Gastrocnemius medialis (tissue), 4 donors: Measurements from ENCODE around the gene NELFA. TPM values are rescaled to one million over a fixed set of nuclear protein-coding genes. Genes with fewer than 3 reads are reported as not detected.

Experiments used
- ATAC-seq, 2 donors: fragments of 150-250 bp; one replicate each; pipeline ENCODE4 v1.9.1; 2016
- DNase-seq, 2 donors: peaks; one replicate each; pipeline ENCODE4 v3.0.0-alpha.2; 2019
- H3K27ac ChIP-seq, 4 donors: fragments of 200-600 bp; sonication (generic); 1 replicate in 1 of 4; 2 replicates in 3 of 4; pipeline ENCODE4 v1.5.1; 2016 to 2018; ENCODE audit warnings: mild to moderate bottlenecking in 2 of 4, moderate library complexity in 1 of 4
- H3K27me3 ChIP-seq, 3 donors: fragments of 200-600 bp; sonication (generic) in 2 of 3; 1 replicate in 1 of 3; 2 replicates in 2 of 3; pipeline versions ENCODE4 v1.5.1 to v1.6.0; 2016 to 2019; ENCODE audit warnings: mild to moderate bottlenecking in 1 of 3, moderate library complexity in 1 of 3
- H3K36me3 ChIP-seq, 2 donors: fragments of 200-600 bp; sonication (generic) in 1 of 2; one replicate each; pipeline ENCODE4 v1.5.1; 2017 to 2018
- H3K4me1 ChIP-seq, 2 donors: fragments of 200-600 bp; sonication (generic) in 1 of 2; one replicate each; pipeline ENCODE4 v1.5.1; 2016 to 2017; ENCODE audit warnings: mild to moderate bottlenecking in 2 of 2
- H3K4me3 ChIP-seq, 4 donors: fragments of 200-600 bp; sonication (generic) in 3 of 4; 1 replicate in 1 of 4; 2 replicates in 3 of 4; pipeline ENCODE4 v1.5.1; 2016 to 2019; ENCODE audit warnings: mild to moderate bottlenecking in 2 of 4
- H3K9me3 ChIP-seq, 3 donors: fragments of 200-600 bp; sonication (generic) in 2 of 3; 1 replicate in 1 of 3; 2 replicates in 2 of 3; pipeline ENCODE4 v1.5.1; 2016 to 2019
- POLR2A ChIP-seq, 2 donors: fragments of 450-650 bp; IDR thresholded peaks; one replicate each; pipeline ENCODE4 v1.6.1; 2017; ENCODE audit warnings: antibody characterized with exemption in 2 of 2, mild to moderate bottlenecking in 2 of 2, moderate library complexity in 2 of 2
- in situ Hi-C, 4 donors: fragments of 200-750 bp; cut with MboI; loops; one replicate each; pipeline versions ENCODE4 v1.15.0 to v1.8.0; 2017; ENCODE audit warnings: low sequenced_read_pairs in 4 of 4
- intact Hi-C: fragments of 100-400 bp; cut with DNase I; formaldehyde crosslinking; loops from one replicate; pipeline ENCODE4 v1.15.1; 2023; ENCODE audit warnings: low total_unique reads
- total RNA-seq, 4 donors: library from RNA; depleted of rRNA; stranded (reverse); fragments of >200 nt; gene quantifications; one replicate each; pipeline versions ENCODE4 v1.1.0 to v1.2.3, GENCODE V29; 2016
- TF ChIP-seq, protein P1 (sequence below), 5 experiments: fragments of 450-650 bp in 3 of 5; fragments of 200-600 bp in 2 of 5; sonication (generic) in 2 of 5; IDR thresholded peaks in 4 of 5; conservative IDR thresholded peaks in 1 of 5; 1 replicate in 4 of 5; 2 replicates in 1 of 5; pipeline ENCODE4 v1.5.1; 2016 to 2019; ENCODE audit warnings: antibody characterized with exemption in 5 of 5, mild to moderate bottlenecking in 3 of 5, moderate library complexity in 3 of 5

The NELFA gene
- total RNA-seq, 4 donors from 2014 or later = 8.1 to 21.1 (median 15.9) TPM

- DNase-seq (no peak), ATAC-seq (no peak)
- intact Hi-C loops = no loop called here
- Histone ChIP-seq H3K27ac (no peak overlapping the region), H3K9me3 (no peaks in the 10 kb centered on the region), H3K36me3 (peaks cover 0 to 50% of the 10 kb centered on the region in 2 donors), H3K4me3 (no peak overlapping the region), H3K27me3 (no peaks in the 10 kb centered on the region), H3K4me1 (no peaks in the 10 kb centered on the region)
- in situ Hi-C loops = no loop called here
- TF ChIP-seq POLR2A (IDR thresholded peaks at IDR 0.05) = no peak
- TF ChIP-seq, protein P1, sequence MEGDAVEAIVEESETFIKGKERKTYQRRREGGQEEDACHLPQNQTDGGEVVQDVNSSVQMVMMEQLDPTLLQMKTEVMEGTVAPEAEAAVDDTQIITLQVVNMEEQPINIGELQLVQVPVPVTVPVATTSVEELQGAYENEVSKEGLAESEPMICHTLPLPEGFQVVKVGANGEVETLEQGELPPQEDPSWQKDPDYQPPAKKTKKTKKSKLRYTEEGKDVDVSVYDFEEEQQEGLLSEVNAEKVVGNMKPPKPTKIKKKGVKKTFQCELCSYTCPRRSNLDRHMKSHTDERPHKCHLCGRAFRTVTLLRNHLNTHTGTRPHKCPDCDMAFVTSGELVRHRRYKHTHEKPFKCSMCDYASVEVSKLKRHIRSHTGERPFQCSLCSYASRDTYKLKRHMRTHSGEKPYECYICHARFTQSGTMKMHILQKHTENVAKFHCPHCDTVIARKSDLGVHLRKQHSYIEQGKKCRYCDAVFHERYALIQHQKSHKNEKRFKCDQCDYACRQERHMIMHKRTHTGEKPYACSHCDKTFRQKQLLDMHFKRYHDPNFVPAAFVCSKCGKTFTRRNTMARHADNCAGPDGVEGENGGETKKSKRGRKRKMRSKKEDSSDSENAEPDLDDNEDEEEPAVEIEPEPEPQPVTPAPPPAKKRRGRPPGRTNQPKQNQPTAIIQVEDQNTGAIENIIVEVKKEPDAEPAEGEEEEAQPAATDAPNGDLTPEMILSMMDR (IDR thresholded peaks at IDR 0.05 in 4 of 5, conservative IDR thresholded peaks at IDR 0.05 in 1 of 5) = no peak
These were observed 33.9 kb downstream of the NELFA start for GRCh38 chr4:1974840-1975239.

DNA sequence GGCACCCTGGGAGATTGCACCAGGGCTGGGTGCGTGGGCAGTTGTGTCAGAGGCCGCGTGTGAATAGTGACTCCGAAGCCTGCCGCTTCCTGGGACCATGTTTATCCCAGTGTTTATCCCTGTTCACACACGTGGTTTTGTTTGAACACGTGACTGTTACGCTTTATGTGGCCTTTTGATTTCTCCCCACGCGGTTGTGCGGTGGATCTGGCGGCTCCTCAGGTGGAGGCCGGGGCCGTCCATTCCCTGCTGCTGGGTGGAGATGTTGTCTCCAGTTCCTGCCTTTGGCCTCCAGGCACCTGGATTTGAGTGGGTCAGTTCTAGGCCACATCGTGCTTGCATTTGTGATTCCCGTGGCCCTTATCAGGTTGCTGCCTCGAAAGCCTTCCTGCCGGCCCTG lies 35.1 kb downstream of the NELFA start:
- in situ Hi-C loops (no loop called here), intact Hi-C loops (no loop called here)
- H3K4me1 ChIP-seq = no peaks in the 10 kb centered on the region
- DNase-seq (no peak), ATAC-seq (no peak)
- H3K36me3 ChIP-seq = peaks cover 0 to 38% of the 10 kb centered on the region in 2 donors
- TF ChIP-seq, protein P1 (IDR thresholded peaks at IDR 0.05 in 4 of 5, conservative IDR thresholded peaks at IDR 0.05 in 1 of 5) = no peak
- no peak for TF ChIP-seq POLR2A (IDR thresholded peaks at IDR 0.05)
- H3K4me3 ChIP-seq = no peak overlapping the region
- no peak overlapping the region for H3K27ac ChIP-seq
- H3K9me3 ChIP-seq = no peaks in the 10 kb centered on the region
- H3K27me3 ChIP-seq = no peaks in the 10 kb centered on the region

DNA sequence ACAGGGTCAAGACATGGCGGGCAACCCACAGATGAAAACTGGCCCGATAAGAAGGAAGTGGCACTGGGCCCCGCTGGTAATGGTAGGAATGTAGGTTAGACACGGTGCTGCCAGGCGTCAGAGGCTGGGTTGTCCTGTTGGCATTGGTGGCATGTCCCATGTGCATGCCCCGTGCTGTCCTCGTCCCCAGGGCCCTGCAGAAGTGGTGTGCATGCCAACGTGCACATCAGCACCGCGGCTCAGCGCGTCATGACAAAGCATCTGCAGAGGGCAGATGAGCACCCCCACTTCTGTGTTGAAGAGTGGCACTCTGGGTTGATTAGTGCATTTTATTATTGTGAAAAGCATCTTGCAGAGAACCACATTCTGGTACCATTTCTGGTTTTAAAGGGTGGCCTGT lies 35.6 kb downstream of the NELFA start:
- no peaks in the 10 kb centered on the region for H3K27me3 ChIP-seq
- TF ChIP-seq POLR2A (IDR thresholded peaks at IDR 0.05) = no peak
- TF ChIP-seq, protein P1 (IDR thresholded peaks at IDR 0.05 in 4 of 5, conservative IDR thresholded peaks at IDR 0.05 in 1 of 5) = no peak
- DNase-seq (no peak), ATAC-seq (no peak)
- H3K36me3 ChIP-seq = peaks cover 0 to 33% of the 10 kb centered on the region in 2 donors
- no peak overlapping the region for H3K4me3 ChIP-seq
- H3K27ac ChIP-seq = no peak overlapping the region
- in situ Hi-C loops = no loop called here
- no peaks in the 10 kb centered on the region for H3K4me1 ChIP-seq
- no peaks in the 10 kb centered on the region for H3K9me3 ChIP-seq
- intact Hi-C loops = no loop called here

DNA sequence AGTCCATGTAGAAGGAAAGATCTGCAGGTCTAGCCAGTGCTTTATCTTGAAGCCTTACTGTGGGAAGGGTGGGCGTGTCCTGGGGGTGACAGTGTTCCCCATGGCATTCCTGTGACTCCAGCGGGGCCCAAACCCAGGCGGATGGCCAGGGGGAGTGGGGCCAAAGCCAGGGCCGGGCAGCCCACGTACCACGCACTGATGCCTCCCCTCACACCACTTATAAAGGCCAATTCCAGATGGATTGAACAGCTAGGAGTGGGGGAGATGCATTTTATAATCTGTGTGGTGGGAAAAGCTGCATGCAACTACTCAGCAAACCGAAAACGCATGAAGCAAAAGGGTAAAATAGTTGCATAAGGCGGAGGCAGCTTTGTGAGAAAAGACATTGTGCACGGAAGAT lies 36.4 kb downstream of the NELFA start:
- DNase-seq (no peak), ATAC-seq (no peak)
- Histone ChIP-seq H3K27me3 (no peaks in the 10 kb centered on the region), H3K9me3 (no peaks in the 10 kb centered on the region), H3K27ac (no peak overlapping the region), H3K4me3 (no peak overlapping the region), H3K36me3 (peaks cover 0 to 29% of the 10 kb centered on the region in 2 donors), H3K4me1 (no peaks in the 10 kb centered on the region)
- intact Hi-C loops = no loop called here
- in situ Hi-C loops = no loop called here
- no peak for TF ChIP-seq POLR2A (IDR thresholded peaks at IDR 0.05)
- TF ChIP-seq, protein P1 (IDR thresholded peaks at IDR 0.05 in 4 of 5, conservative IDR thresholded peaks at IDR 0.05 in 1 of 5) = no peak
